ENCODE results near the gene UBE2E2. TPM values are rescaled to one million over a fixed set of nuclear protein-coding genes. Genes with fewer than 3 reads are reported as not detected.

Gene UBE2E2
- total and polyA plus RNA-seq, 4 donors = 21.5 to 87.5 (median 29.0) TPM

GRCh38 chr3:23183731-23184130 is 19.4 kb upstream of the UBE2E2 start:
- no peak for TF ChIP-seq CTCF (IDR thresholded peaks at IDR 0.05; ENCODE audit: control extremely low read depth, extremely low read depth)
- no peaks in the 10 kb centered on the region for H3K36me3 ChIP-seq (ENCODE audit: control insufficient read depth in 4 of 4, insufficient read depth in 4 of 4, low read length in 4 of 4)
- no peak overlapping the region for H3K27ac ChIP-seq (ENCODE audit: low read depth in 1 of 2, low read length in 1 of 2)
- H3K4me3 ChIP-seq = no peak overlapping the region
- WGBS, 2 donors = 40 to 71% methylated on average over 3 of the region's 3 CpGs
- ATAC-seq (ENCODE audit: insufficient read depth, low FRiP score) = peak; percentile 69
- H3K4me1 ChIP-seq (ENCODE audit: control insufficient read depth in 5 of 5, insufficient read depth in 5 of 5, low read length in 5 of 5) = no peaks in the 10 kb centered on the region
- no peaks in the 10 kb centered on the region for H3K9me3 ChIP-seq (ENCODE audit: control insufficient read depth in 4 of 4, insufficient read depth in 3 of 4, low read length in 3 of 4)
- H3K9ac ChIP-seq (ENCODE audit: insufficient read depth in 1 of 2, low read length in 2 of 2) = no peak overlapping the region
- no peaks in the 10 kb centered on the region for H3K27me3 ChIP-seq (ENCODE audit: control insufficient read depth in 3 of 3, insufficient read depth in 3 of 3, low read length in 2 of 3)
- DNase-seq = peak; percentile 37 to 65 (median 53)

GRCh38 chr3:23185861-23186260 is 17.3 kb upstream of the UBE2E2 start:
- no peak for DNase-seq
- WGBS, 2 donors = 26 to 53% methylated on average over 2 of the region's 2 CpGs
- Histone ChIP-seq H3K4me3 (no peak overlapping the region), H3K9me3 (ENCODE audit: control insufficient read depth in 4 of 4, insufficient read depth in 3 of 4, low read length in 3 of 4) (no peaks in the 10 kb centered on the region), H3K27me3 (ENCODE audit: control insufficient read depth in 3 of 3, insufficient read depth in 3 of 3, low read length in 2 of 3) (no peaks in the 10 kb centered on the region), H3K27ac (ENCODE audit: low read depth in 1 of 2, low read length in 1 of 2) (no peak overlapping the region), H3K4me1 (ENCODE audit: control insufficient read depth in 5 of 5, insufficient read depth in 5 of 5, low read length in 5 of 5) (no peaks in the 10 kb centered on the region), H3K9ac (ENCODE audit: insufficient read depth in 1 of 2, low read length in 2 of 2) (no peak overlapping the region), H3K36me3 (ENCODE audit: control insufficient read depth in 4 of 4, insufficient read depth in 4 of 4, low read length in 4 of 4) (no peaks in the 10 kb centered on the region)
- no peak for ATAC-seq (ENCODE audit: insufficient read depth, low FRiP score)
- TF ChIP-seq CTCF (IDR thresholded peaks at IDR 0.05; ENCODE audit: control extremely low read depth, extremely low read depth) = no peak

DNA sequence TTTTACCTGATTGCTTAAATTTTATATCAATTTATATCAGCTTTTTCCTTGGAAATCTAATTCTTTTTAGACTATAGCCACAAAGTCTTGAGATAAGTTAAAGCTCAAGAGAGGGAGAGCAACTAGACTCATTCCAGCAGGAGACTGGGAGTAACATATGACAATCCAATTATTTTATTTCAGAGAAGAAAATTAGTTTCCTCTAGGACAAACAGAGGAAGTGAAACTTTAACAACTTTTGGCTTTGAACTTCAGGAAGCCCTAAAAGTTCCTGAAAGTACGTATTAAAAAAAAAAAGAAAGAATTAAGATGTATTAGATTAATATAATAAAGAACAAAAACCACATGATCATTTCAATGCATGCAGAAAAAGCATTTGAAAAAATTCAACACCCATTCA is 13.9 kb upstream of the UBE2E2 start:
- 25 to 44% methylated on average over 1 of the region's 1 CpG for WGBS, 2 donors
- Histone ChIP-seq H3K9me3 (ENCODE audit: control insufficient read depth in 4 of 4, insufficient read depth in 3 of 4, low read length in 3 of 4) (no peaks in the 10 kb centered on the region), H3K4me3 (no peak overlapping the region), H3K27me3 (ENCODE audit: control insufficient read depth in 3 of 3, insufficient read depth in 3 of 3, low read length in 2 of 3) (no peaks in the 10 kb centered on the region), H3K4me1 (ENCODE audit: control insufficient read depth in 5 of 5, insufficient read depth in 5 of 5, low read length in 5 of 5) (no peaks in the 10 kb centered on the region), H3K9ac (ENCODE audit: insufficient read depth in 1 of 2, low read length in 2 of 2) (no peak overlapping the region), H3K36me3 (ENCODE audit: control insufficient read depth in 4 of 4, insufficient read depth in 4 of 4, low read length in 4 of 4) (no peaks in the 10 kb centered on the region), H3K27ac (ENCODE audit: low read depth in 1 of 2, low read length in 1 of 2) (no peak overlapping the region)
- DNase-seq (no peak), ATAC-seq (ENCODE audit: insufficient read depth, low FRiP score) (no peak)
- TF ChIP-seq CTCF (IDR thresholded peaks at IDR 0.05; ENCODE audit: control extremely low read depth, extremely low read depth) = no peak

DNA sequence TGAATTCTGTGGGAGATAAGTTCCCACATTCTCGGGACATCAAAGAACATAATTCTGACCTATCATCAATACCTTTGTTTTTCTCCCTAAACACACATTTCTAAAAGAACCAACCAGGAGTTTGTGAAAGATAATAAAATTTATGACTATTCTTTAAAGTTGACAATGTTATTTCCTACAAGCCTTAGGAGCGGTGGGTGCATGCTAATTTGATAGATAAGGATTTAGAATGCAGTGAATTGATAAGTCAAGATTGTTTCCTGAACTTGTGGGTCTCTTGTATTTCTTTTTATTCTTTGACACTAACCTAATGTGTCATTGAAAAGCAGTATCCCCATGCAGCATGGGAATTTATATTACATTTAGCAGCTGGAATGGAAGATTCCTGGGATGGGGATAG is 10.3 kb upstream of the UBE2E2 start:
- Histone ChIP-seq H3K9me3 (ENCODE audit: control insufficient read depth in 4 of 4, insufficient read depth in 3 of 4, low read length in 3 of 4) (no peaks in the 10 kb centered on the region), H3K4me3 (no peak overlapping the region), H3K27ac (ENCODE audit: low read depth in 1 of 2, low read length in 1 of 2) (no peak overlapping the region), H3K36me3 (ENCODE audit: control insufficient read depth in 4 of 4, insufficient read depth in 4 of 4, low read length in 4 of 4) (no peaks in the 10 kb centered on the region), H3K9ac (ENCODE audit: insufficient read depth in 1 of 2, low read length in 2 of 2) (no peak overlapping the region), H3K4me1 (ENCODE audit: control insufficient read depth in 5 of 5, insufficient read depth in 5 of 5, low read length in 5 of 5) (peaks cover 0 to 3% (median 0%) of the 10 kb centered on the region in 5 donors), H3K27me3 (ENCODE audit: control insufficient read depth in 3 of 3, insufficient read depth in 3 of 3, low read length in 2 of 3) (no peaks in the 10 kb centered on the region)
- WGBS, 2 donors = 61 to 67% methylated on average over 2 of the region's 2 CpGs
- ATAC-seq (ENCODE audit: insufficient read depth, low FRiP score) (no peak), DNase-seq (no peak)
- TF ChIP-seq CTCF (IDR thresholded peaks at IDR 0.05; ENCODE audit: control extremely low read depth, extremely low read depth) = no peak

All from lung (tissue), 12 donors.